DMS153 treated with DMSO at 0.1 percent for 48 hours (cell line): ENCODE data around the gene RNASE8.

Experiments used
- DNase-seq: peaks from one replicate; lab custom pipeline; 2025; ENCODE audit not compliant: unreplicated experiment; lab: John Stamatoyannopoulos, UW

The RNASE8 gene

GRCh38 chr14:21103710-21104447 lies 46.3 kb downstream of the RNASE8 start:
- DNase-seq: peak; percentile 95

- DNase-seq: peak; percentile 77
Observed at GRCh38 chr14:21104448-21105060, 46.9 kb downstream of the RNASE8 start.

- DNase-seq: no peak
Observed at GRCh38 chr14:21105095-21105494, 47.5 kb downstream of the RNASE8 start.

- DNase-seq: no peak
Observed at GRCh38 chr14:21106176-21106497, 48.5 kb downstream of the RNASE8 start.

GRCh38 chr14:21106498-21107282 lies 49.1 kb downstream of the RNASE8 start:
- DNase-seq: peak; percentile 73

- no peak for DNase-seq
Observed at GRCh38 chr14:21107283-21107800, 49.7 kb downstream of the RNASE8 start.
